Epithelial cell of alveolus of lung (primary cell): Measurements from ENCODE around the gene ACBD4. TPM values are rescaled to one million over a fixed set of nuclear protein-coding genes. Genes with fewer than 3 reads are reported as not detected.

ENCODE experiments used
- total RNA-seq: library from RNA; depleted of rRNA; stranded (reverse); fragments of >200 nt; gene quantifications from 2 replicates; pipeline ENCODE4 v1.2.1, GENCODE V29; 2015

The ACBD4 gene, protein sequence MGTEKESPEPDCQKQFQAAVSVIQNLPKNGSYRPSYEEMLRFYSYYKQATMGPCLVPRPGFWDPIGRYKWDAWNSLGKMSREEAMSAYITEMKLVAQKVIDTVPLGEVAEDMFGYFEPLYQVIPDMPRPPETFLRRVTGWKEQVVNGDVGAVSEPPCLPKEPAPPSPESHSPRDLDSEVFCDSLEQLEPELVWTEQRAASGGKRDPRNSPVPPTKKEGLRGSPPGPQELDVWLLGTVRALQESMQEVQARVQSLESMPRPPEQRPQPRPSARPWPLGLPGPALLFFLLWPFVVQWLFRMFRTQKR
- 3.1 and 10.0 TPM in 2 replicates for total RNA-seq

GRCh38 chr17:45135192-45135977 is at the start of gene ACBD4:
Gene ACBD4, plus strand, starts transcription at chr17:45135687. Its CDS starts 458 bp downstream, at chr17:45136145.

GRCh38 chr17:45132320-45132571 is 3.2 kb upstream of the ACBD4 start, which contains the start of gene PLCD3:
Gene PLCD3, minus strand, starts transcription at chr17:45132515. Its CDS starts 105 bp downstream, at chr17:45132410.

DNA sequence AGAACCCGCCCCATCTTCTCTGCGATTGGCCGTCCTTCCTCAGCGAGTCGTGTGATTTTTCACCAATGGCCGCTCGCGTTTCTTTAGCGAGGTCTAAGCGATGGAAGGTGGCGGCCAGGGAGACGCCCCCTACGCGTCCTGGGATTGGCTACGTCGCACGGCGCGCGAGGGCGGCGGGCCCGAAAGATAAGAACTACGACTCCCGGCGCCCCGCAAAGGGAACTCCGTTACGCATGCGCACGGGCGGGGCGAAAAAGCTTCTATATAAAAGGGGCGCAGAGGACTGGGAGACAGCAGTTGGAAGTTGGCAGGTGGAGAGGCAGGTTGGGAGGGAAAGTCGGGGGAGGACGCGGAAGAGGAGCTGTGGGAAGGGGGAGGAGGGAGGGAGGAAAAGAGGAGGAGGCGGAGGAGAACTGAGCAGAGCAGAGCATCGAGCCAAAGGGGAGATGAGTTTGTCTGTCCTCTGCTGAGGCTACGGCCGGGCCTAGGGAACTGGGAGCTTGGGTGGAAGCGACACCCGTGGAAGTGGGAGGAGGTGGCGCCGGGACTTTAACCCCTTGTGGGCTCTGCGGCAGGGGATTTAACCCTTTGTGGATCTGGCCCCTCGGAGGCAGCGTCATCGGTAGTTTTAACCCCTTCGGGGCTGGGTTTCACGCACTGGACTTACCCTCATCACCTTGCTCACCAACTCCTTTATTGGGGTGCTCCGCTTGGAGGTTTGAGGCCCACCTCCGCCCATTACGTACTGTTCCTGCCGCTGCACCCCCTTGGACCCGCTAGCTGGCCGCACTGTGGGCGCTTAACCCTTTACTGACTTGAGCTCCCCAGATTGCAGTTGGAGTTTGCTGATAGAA is 12.9 kb downstream of the ACBD4 start, which contains the start of gene HEXIM1:
Gene HEXIM1, plus strand, starts transcription at position 293 of the 854 bp plus-strand sequence. CDS start 716 bp downstream, outside the sequence.

DNA sequence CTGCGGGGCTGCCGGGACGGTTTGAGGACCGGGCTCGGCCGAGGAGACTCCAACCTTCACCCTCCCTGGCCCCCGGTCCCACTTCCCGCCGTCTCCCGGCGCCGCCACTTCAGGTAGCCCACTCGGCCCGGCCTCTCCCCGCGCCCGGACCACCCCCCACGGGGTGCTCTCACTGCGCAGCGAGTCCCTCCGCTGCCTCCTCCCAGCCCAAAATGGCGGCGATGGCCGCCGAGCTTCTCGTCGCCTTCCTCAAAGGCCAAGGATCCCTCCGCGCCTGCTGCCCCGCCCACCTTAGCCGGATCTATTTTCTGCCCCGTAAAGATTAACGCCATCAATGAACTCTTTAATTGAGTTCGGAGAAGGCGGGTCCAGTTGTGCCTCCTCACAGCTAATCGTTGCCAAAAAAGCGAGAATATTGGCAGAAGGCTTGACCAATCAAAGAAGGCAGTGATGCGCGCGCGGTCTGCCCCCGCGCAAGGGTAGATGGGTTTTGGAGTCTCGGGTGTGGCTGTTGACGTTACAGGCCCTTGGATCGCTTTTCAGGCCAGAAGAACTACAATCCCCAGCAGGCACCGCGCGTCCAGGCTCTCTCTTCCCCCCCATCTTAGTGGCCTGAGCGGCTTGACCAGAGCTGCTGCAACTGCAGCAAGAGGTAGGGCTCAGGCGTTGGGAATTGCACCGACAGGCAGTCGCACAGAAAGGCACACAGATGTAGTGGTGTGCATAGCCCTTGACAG is 26.0 kb downstream of the ACBD4 start, which contains the start of gene HEXIM2:
Gene HEXIM2, plus strand, starts transcription at position 588 of the 737 bp plus-strand sequence. CDS start 919 bp downstream, outside the sequence.

Other genes with a start within 250 kb of the ACBD4 start
- gene EFTUD2, start 236.2 kb upstream of the ACBD4 start, total RNA-seq: 70.3 and 76.9 TPM in 2 replicates
- gene GFAP, start 220.2 kb upstream of the ACBD4 start, total RNA-seq: 0.08 and 0.26 TPM in 2 replicates
- gene KIF18B, start 187.9 kb upstream of the ACBD4 start, total RNA-seq: 8.0 and 12.4 TPM in 2 replicates
- gene C1QL1, start 167.4 kb upstream of the ACBD4 start, total RNA-seq: 1.4 and 2.2 TPM in 2 replicates
- gene DCAKD, start 84.1 kb upstream of the ACBD4 start, total RNA-seq: 35.4 and 45.0 TPM in 2 replicates
- gene NMT1, start 74.4 kb upstream of the ACBD4 start, total RNA-seq: 78.6 and 91.3 TPM in 2 replicates
- gene PLCD3, start 3.2 kb upstream of the ACBD4 start, total RNA-seq: 36.6 and 42.8 TPM in 2 replicates
- 13.7 and 28.3 TPM in 2 replicates for gene HEXIM1, start 12.8 kb downstream of the ACBD4 start, total RNA-seq
- gene HEXIM2, start 26.2 kb downstream of the ACBD4 start, total RNA-seq: 8.5 and 10.9 TPM in 2 replicates
- 2.3 and 10.9 TPM in 2 replicates for gene FMNL1, start 86.2 kb downstream of the ACBD4 start, total RNA-seq
- gene SPATA32, start 126.4 kb downstream of the ACBD4 start, total RNA-seq: 0.72 TPM in 1 of 2 replicates, not detected in the other
- 1.9 and 5.8 TPM in 2 replicates for gene MAP3K14, start 181.3 kb downstream of the ACBD4 start, total RNA-seq